CD4-positive, alpha-beta T cell treated with Interferon gamma for 1 hour (primary cell): Measurements from ENCODE around the gene PCBP2.
"Not testable (repeated sequence)": the region's sequence is repeated elsewhere in the genome, so short reads cannot be mapped to it uniquely, and the experiment has no call there.

Experiments used
- DNase-seq: peaks from one replicate; pipeline ENCODE4 v3.0.0-alpha.2; 2020

Gene PCBP2

DNA sequence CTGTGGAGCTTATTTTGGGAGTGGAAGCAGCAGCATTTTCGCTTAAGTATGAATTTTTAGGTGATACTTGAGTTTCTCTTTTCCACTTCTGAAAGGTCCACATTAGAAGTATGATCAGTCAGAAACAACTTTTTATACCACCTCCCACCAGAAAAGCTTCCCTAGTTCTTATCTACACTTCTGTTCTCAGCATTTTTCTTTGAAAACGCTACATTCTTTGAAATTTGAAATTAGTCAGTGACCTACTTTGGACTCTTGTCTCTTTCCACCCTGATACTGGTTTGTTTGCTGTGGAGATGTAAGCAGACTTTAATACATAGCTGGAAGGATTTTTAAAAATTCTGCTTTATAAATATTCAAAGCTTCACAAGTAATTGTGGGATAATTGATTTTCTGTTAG, 22.2 kb downstream of the PCBP2 start:
- DNase-seq, result no peak

- DNase-seq, result no peak
Observed at GRCh38 chr12:53474819-53475218, 22.9 kb downstream of the PCBP2 start.

DNA sequence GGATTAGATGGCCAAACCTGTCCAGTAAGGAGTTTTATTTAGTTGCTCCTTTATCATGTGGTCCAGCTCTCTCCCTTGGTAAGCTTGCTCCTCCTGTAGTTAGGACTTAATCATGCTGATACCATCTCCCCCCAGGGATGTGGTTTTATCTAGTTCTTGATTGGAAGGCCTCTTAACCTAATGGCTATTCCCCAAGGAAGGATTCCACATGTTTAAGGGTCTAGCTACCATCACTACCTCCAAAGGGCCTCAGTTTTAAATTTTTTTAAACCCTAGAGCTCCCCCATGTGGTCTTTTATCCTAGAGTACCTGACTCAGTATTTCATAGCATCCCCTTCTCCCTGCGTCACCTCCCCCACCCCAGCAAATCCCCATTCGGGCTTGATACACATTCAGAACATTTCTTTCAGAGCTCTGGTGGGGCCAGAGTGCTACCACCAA, 24.9 kb downstream of the PCBP2 start:
- no peak for DNase-seq

- DNase-seq, result no peak
Observed at GRCh38 chr12:53478865-53479264, 27.0 kb downstream of the PCBP2 start.

GRCh38 chr12:53479331-53479730, 27.4 kb downstream of the PCBP2 start:
- DNase-seq, result no peak

GRCh38 chr12:53480491-53481442, 28.9 kb downstream of the PCBP2 start:
- DNase-seq, result no peak

GRCh38 chr12:53481458-53481857, 29.6 kb downstream of the PCBP2 start:
- not testable (repeated sequence) for DNase-seq

DNA sequence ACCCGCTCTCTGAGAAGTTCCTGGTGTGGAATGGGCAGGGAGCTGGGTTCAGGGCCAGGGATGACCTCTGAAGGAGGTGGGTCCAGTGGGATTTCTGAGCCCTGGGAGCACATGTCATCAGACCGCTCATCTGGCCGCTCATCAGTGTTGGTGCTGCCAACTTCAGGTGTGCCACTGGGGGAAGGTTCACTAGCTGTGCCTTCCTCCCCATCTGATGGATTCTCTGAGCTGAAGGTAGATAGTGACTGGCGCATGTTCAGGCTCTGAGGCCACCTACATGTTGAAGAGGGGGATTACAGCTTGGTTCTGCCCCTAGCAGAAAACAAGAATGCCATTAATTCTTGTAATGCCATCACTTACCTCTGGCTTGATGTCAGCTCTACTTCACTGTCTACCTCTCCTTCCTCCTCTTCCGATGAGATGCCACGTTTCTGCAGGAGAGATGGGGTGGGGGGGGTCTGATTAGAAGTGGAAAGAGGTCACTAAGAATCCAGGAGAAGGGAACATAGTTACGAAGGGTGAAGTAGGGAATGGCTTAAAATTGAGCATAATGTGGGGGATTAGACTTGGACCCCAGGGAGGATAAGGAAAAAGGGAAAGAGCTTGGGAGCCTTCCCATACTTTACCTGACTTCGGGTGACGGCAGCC, 30.2 kb downstream of the PCBP2 start:
- no peak for DNase-seq

DNA sequence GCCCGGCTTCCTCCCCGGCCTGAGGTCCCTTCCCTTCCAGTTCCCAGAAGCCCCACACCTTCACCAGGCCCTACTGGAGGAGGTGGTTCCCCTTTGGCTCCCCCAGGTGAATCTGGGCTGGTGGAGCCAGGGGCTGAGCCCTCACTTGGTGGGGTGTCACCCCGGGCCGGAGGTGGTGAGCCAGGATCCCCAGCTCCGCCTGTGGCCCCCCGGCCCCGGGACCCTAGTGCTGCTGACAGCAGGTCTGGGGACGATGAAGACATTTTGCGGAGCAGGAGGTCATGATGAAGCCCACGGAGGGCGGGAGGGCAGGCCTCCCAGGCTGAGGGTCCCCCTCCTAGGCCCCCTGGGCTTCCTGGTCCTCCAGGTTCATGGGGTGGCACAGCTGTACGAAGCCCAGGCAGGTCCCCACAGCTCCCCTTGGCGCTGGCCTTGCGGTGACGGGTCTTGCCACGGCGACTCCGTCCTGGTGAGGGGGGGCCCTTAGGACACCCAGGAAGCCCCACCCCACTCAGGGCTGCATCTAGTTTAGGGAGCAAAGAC, 30.8 kb downstream of the PCBP2 start:
- no peak for DNase-seq

- no peak for DNase-seq
Observed at GRCh38 chr12:53483225-53483978, 31.5 kb downstream of the PCBP2 start.

GRCh38 chr12:53483979-53484377, 32.1 kb downstream of the PCBP2 start:
- no peak for DNase-seq

- DNase-seq, result no peak
Observed at GRCh38 chr12:53484686-53485575, 33.0 kb downstream of the PCBP2 start.

- no peak for DNase-seq
Observed at GRCh38 chr12:53485955-53486735, 34.2 kb downstream of the PCBP2 start.

DNA sequence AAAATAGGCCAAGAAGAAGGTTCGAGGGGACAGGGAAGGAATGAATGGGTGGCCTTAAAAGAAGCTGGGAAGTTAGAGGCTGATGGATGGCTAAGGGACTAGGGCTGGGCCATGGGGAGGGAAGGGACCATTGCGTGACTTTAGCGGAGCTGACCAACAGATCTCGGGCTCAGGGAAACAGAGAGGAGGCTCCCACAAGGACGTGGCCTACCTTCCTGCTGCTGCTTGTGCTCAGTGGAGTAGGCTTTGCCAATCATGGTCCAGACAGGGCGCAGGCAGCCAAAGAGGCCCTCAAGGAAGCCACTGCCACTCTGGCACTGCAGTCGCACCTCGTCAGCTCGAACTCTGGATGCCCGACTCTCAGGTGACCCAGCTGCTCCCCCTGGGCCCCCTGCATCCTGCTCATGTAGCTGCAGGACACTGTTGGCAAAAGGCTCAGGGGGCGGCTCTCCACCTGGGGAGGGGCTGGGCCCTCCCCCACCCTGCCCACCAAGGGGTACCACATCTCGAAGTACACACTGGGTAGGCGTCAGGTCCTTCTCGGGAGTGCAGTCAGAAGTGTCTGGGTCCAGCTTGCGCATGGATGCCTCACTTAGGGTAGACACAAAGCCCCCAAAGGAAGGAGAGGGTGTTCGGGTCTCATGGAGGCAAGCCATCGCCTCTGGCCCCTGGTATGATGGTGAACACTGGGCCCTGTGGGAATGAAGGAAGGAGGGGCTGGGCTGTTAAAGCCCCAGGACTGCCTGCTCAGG, 35.0 kb downstream of the PCBP2 start:
- no peak for DNase-seq

DNA sequence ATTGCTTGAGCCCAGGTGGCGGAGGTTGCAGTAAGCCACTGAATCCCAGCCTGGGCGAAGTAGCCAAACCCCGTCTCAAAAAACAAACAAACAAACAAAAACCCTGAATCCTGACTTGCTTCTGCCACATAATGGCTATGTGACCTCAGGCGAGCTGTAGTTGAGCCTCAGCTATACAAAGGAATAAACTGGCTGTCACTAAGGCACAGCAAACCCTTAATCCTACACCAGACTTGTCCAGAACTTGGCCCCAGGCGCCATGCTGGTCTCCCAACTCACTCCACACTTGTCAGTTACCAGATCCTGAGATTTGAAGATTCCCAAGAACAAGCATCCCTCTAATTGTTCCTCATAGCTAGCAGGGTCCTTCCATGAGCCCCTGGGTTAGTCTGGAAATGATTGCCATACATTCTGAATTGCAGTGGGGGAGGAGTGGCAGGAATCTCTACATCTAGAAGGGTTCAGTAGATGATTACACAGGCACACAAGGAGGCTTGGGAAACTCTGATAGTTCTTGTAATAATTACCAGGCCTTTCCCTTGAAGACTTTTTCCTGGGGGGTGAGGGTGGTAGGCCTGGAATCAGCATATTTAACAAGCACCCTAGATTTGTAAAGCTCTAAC, 37.5 kb downstream of the PCBP2 start:
- DNase-seq, result no peak

DNA sequence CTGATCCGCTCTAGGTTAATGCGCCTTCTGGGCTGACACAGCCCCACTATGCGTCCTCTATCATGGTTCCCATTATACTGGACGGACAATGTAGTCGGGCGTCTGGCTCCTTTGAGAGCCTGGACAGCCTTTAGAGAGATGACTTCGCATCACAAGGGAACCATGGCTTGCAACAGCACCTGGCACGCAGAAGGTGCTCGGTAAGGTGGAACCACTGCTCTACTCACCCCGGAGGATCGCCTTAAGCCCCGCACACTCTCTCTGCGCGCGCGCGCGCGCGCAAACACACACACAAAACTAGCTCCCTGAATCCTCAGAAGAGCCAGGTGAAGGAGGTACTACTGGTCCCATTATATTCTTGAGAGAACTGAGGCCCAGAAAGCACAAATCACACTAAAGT, 40.3 kb downstream of the PCBP2 start:
- DNase-seq, result no peak

- DNase-seq, result peak; percentile 89
Observed at GRCh38 chr12:53492830-53493609, 41.1 kb downstream of the PCBP2 start.

DNA sequence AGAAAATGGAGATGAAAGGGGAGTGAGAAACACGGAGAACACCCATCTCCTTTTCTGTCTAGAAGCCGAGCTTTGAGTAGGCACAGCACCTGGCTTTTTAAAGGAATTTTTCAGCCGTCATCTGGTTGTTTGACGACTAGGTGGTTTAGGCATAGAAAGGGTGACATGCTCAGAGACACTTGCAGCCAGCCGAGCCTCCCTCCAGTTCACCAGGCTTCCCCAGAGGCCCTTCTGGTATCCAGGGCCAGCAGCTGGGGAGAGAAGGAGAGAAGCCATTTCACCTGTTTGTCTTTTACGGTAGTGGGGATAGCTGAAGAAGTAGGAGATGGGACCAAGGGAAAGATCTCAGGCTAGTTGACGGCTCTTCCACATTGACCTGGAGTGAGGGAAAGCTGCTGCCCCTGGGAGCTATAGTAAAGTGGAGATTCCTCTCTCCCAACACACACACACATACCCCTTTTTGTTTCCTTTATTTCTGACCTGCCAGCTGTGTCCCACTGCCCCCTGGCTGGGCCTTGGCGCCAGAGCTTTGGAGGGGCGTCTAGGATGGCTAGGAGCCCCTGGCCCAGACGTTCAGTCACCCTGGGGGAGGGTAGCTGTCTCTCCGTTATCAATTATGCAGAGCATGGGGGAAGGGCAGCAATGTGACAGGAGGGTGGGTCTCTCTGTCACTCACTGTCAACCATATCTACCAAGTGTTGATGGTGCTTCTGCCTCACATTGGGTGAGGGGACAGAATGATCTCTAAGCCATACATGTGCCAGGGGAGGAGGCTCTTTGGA, 41.9 kb downstream of the PCBP2 start:
- no peak for DNase-seq
